Trophoblast cell (in vitro differentiated cells and primary cell): Measurements from ENCODE around the gene USP34.
A peak's percentile ranks its signal among the peaks of the same experiment; 100 is the strongest.

Source experiments
- DNase-seq, 2 donors: peaks; one replicate each; pipeline ENCODE4 v3.0.0-alpha.2; 2016
- H2AFZ ChIP-seq: 2 replicates; pipeline ENCODE4 v1.6.1; 2013; ENCODE audit warnings: low read length, moderate library complexity, mild to moderate bottlenecking; ENCODE audit not compliant: insufficient read depth, poor library complexity
- H2AK5ac ChIP-seq: 2 replicates; pipeline ENCODE4 v1.6.1; 2013; ENCODE audit warnings: mild to moderate bottlenecking, low read length
- H2BK120ac ChIP-seq: 2 replicates; pipeline ENCODE4 v1.6.1; 2013; ENCODE audit warnings: low read length, mild to moderate bottlenecking, moderate library complexity; ENCODE audit not compliant: insufficient read depth, poor library complexity
- H2BK12ac ChIP-seq: 2 replicates; pipeline ENCODE4 v1.6.1; 2013; ENCODE audit warnings: mild to moderate bottlenecking, low read length, moderate library complexity
- H2BK5ac ChIP-seq: 2 replicates; pipeline ENCODE4 v1.6.1; 2013; ENCODE audit warnings: low read length, low read depth, moderate library complexity, mild to moderate bottlenecking; ENCODE audit not compliant: poor library complexity
- H3K14ac ChIP-seq: 2 replicates; pipeline ENCODE4 v1.6.1; 2013; ENCODE audit warnings: mild to moderate bottlenecking, low read length
- H3K18ac ChIP-seq: 2 replicates; pipeline ENCODE4 v1.6.1; 2013; ENCODE audit warnings: mild to moderate bottlenecking, low read length
- H3K23ac ChIP-seq: 2 replicates; pipeline ENCODE4 v1.6.1; 2013; ENCODE audit warnings: low read length
- H3K27ac ChIP-seq: 2 replicates; pipeline ENCODE4 v1.5.1; 2013; ENCODE audit warnings: low read depth, mild to moderate bottlenecking, inconsistent platforms, low read length, moderate library complexity
- H3K27me3 ChIP-seq: 2 replicates; pipeline ENCODE4 v1.6.1; 2013; ENCODE audit warnings: inconsistent platforms, mild to moderate bottlenecking, low read length, moderate library complexity; ENCODE audit not compliant: insufficient read depth
- H3K36me3 ChIP-seq, 2 experiments: 1 replicate in 1 of 2; 2 replicates in 1 of 2; pipeline ENCODE4 v1.6.1; 2013; ENCODE audit warnings: low read length in 2 of 2, mild to moderate bottlenecking in 2 of 2, moderate library complexity in 1 of 2; ENCODE audit not compliant: insufficient read depth in 2 of 2, control insufficient read depth in 1 of 2
- H3K4ac ChIP-seq: 2 replicates; pipeline ENCODE4 v1.6.1; 2013; ENCODE audit warnings: low read depth, mild to moderate bottlenecking, low read length, moderate library complexity
- H3K4me1 ChIP-seq, 2 experiments: 1 replicate in 1 of 2; 2 replicates in 1 of 2; pipeline ENCODE4 v1.6.1; 2013; ENCODE audit warnings: low read length in 2 of 2, mild to moderate bottlenecking in 2 of 2, moderate library complexity in 1 of 2; ENCODE audit not compliant: insufficient read depth in 2 of 2, control insufficient read depth in 1 of 2
- H3K4me2 ChIP-seq: 2 replicates; pipeline ENCODE4 v1.6.1; 2013; ENCODE audit warnings: inconsistent platforms, mild to moderate bottlenecking, low read length, moderate library complexity
- H3K4me3 ChIP-seq: 2 replicates; pipeline ENCODE4 v1.5.1; 2013; ENCODE audit warnings: mild to moderate bottlenecking, low read depth, low read length, inconsistent platforms
- H3K79me1 ChIP-seq: one replicate; pipeline ENCODE4 v1.6.1; 2013; ENCODE audit warnings: low read length
- H3K79me2 ChIP-seq: 2 replicates; pipeline ENCODE4 v1.6.1; 2013; ENCODE audit warnings: low read length, mild to moderate bottlenecking; ENCODE audit not compliant: control insufficient read depth, insufficient read depth, poor library complexity
- H3K9ac ChIP-seq: 2 replicates; pipeline ENCODE4 v1.6.1; 2013; ENCODE audit warnings: mild to moderate bottlenecking, low read length
- H3K9me3 ChIP-seq: 2 replicates; pipeline ENCODE4 v1.6.1; 2013; ENCODE audit warnings: low read depth, mild to moderate bottlenecking, control low read depth, inconsistent platforms, low read length; ENCODE audit not compliant: insufficient read depth
- H4K12ac ChIP-seq: 2 replicates; pipeline ENCODE4 v1.6.1; 2013; ENCODE audit warnings: low read depth, mild to moderate bottlenecking, low read length, moderate library complexity
- H4K8ac ChIP-seq: 2 replicates; pipeline ENCODE4 v1.6.1; 2013; ENCODE audit warnings: low read depth, mild to moderate bottlenecking, low read length, moderate library complexity
- H4K91ac ChIP-seq: one replicate; pipeline ENCODE4 v1.6.1; 2013; ENCODE audit warnings: low read depth, mild to moderate bottlenecking, low read length, moderate library complexity
- WGBS: extraction: QIAGEN DNeasy Blood & Tissue Kit; methylation state at CpG from one replicate; pipeline ENCODE4 v1.1.7; 2013; ENCODE audit warnings: missing lambda C conversion rate; ENCODE audit not compliant: insufficient read length, insufficient coverage; ENCODE audit errors: extremely low coverage; 5-methylcytosine and 5-hydroxymethylcytosine counted together

The USP34 gene

DNA sequence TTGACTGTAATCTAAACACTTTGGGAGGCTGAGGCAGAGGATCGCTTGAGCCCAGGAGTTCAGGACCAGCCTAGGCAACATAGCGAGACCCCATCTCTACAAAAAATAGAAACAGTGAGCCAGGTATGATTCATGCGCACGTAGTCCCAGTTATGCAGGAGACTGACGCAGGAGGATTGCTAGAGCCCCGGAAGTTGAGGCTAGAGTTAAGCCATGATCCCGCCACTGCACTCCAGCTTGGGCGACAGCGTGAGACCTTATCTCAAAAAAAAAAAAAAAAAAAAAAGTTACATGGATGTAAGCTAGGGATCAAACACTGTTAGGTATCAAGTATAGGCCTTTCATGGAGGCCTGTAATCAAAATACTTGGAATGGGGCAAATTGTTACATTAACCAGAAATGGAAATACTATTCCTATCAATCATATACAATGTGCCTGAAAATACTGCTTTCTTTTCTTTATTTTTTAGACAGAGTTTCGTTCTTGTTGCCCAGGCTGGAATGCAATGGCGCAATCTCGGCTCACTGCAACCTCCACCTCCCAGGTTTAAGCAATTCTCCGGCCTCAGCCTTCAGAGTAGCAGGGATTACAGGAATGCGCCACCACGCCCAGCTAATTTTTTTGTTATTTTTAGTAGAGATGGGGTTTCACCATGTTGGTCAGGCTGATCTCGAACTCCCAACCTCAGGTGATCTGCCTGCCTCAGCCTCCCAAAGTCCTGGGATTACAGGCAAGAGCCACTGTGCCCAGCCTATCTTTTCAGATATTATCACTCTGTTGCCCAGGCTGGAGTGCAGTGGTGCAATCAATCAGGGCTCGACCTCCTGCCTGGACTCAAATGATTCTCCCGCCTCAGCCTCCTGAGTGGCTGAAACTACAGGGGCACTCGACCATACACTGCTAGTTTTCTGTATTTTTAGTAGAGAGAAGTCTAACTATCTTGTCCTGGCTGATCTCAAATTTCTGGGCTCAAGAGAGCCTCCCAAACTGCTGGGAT lies 40.1 kb upstream of the USP34 start:
- Histone ChIP-seq H3K79me2 (peaks cover 12% of the 10 kb centered on the region), H3K9me3 (no peaks in the 10 kb centered on the region)

DNA sequence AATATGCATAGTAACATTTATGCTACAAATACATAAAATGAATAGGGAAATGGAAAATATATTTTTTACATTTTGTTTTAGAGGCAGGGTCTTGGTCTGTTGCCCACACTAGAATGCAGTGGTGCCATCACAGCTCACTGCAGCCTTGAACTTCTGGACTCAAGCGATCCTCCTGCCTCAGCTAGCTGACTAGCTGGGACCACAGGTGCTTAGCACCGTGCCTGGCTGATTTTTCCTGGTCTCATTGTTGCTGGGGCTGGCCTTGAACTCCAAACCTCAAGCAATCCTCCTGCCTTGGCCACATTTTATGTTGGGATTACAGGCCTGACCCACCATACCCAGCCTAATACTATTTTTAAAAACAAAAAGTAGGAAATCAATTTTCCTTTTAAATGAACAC lies 34.1 kb upstream of the USP34 start:
- peaks cover 24 to 34% of the 10 kb centered on the region in 2 experiments for H3K36me3 ChIP-seq
- H3K23ac ChIP-seq, result no peak overlapping the region
- no peak overlapping the region for H2BK12ac ChIP-seq
- no peaks in the 10 kb centered on the region for H3K79me1 ChIP-seq
- no peaks in the 10 kb centered on the region for H3K27me3 ChIP-seq
- no peak overlapping the region for H4K8ac ChIP-seq
- H3K4ac ChIP-seq, result no peak overlapping the region
- no peak overlapping the region for H3K4me2 ChIP-seq
- DNase-seq, result no peak
- H3K14ac ChIP-seq, result no peak overlapping the region
- no peak overlapping the region for H3K4me3 ChIP-seq
- H2BK120ac ChIP-seq, result no peak overlapping the region
- no peak overlapping the region for H2AFZ ChIP-seq
- no peak overlapping the region for H4K91ac ChIP-seq
- no peaks in the 10 kb centered on the region for H3K9me3 ChIP-seq
- H3K4me1 ChIP-seq, result no peaks in the 10 kb centered on the region
- no peak overlapping the region for H2AK5ac ChIP-seq
- no CpG with 5 or more reads among the region's 2 CpGs for WGBS
- no peak overlapping the region for H3K27ac ChIP-seq
- no peak overlapping the region for H2BK5ac ChIP-seq
- no peak overlapping the region for H4K12ac ChIP-seq
- H3K79me2 ChIP-seq, result peaks cover 10% of the 10 kb centered on the region
- no peak overlapping the region for H3K18ac ChIP-seq
- H3K9ac ChIP-seq, result no peak overlapping the region

More for the DNA sequence above, 40.1 kb upstream of the USP34 start:
- H3K4me3 ChIP-seq, result no peak overlapping the region
- peaks cover 0 to 2% of the 10 kb centered on the region in 2 experiments for H3K4me1 ChIP-seq
- no peak overlapping the region for H3K23ac ChIP-seq
- peak overlapping the region; percentile 9 for H3K27ac ChIP-seq
- H2BK12ac ChIP-seq, result no peak overlapping the region
- H3K4me2 ChIP-seq, result no peak overlapping the region
- no peak overlapping the region for H4K12ac ChIP-seq
- H3K4ac ChIP-seq, result peak overlapping the region; percentile 58
- no peak overlapping the region for H2BK5ac ChIP-seq
- no peak overlapping the region for H3K9ac ChIP-seq
- no peak overlapping the region for H3K14ac ChIP-seq
- H3K27me3 ChIP-seq, result no peaks in the 10 kb centered on the region
- no peak overlapping the region for H2AFZ ChIP-seq
- DNase-seq, result peak; percentile 63 to 78
- H3K36me3 ChIP-seq, result peaks cover 34 to 46% of the 10 kb centered on the region in 2 experiments
- H2AK5ac ChIP-seq, result no peak overlapping the region
- no peak overlapping the region for H3K18ac ChIP-seq
- no CpG with 5 or more reads among the region's 19 CpGs for WGBS
- H3K79me1 ChIP-seq, result no peaks in the 10 kb centered on the region
- H4K8ac ChIP-seq, result peak overlapping the region; percentile 23
- H2BK120ac ChIP-seq, result no peak overlapping the region
- no peak overlapping the region for H4K91ac ChIP-seq

DNA sequence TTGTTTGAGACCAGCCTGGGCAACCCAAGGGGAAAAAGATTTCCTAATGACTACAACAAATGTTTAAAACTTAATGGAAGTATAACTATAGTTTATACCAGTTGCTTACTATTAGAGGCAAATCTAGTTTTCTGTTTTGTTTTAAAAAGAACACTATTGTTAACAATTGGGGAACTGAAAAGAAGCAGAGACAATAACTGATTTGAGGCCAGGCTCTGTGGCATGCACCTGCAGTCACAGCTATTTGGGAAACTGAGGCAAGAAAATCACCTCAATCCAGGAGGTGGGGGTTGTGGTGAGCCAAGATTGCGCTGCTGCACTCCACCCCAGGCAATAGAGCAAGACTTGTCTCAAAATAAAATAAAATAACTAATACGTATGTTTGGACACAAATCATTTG lies 28.2 kb upstream of the USP34 start:
- H2BK120ac ChIP-seq, result no peak overlapping the region
- no peak overlapping the region for H2AFZ ChIP-seq
- H3K4ac ChIP-seq, result no peak overlapping the region
- no CpG with 5 or more reads among the region's 2 CpGs for WGBS
- H4K8ac ChIP-seq, result no peak overlapping the region
- H4K12ac ChIP-seq, result peak overlapping the region; percentile 30
- no peak overlapping the region for H3K27ac ChIP-seq
- H3K9ac ChIP-seq, result no peak overlapping the region
- no peak overlapping the region for H2BK5ac ChIP-seq
- H3K23ac ChIP-seq, result no peak overlapping the region
- no peaks in the 10 kb centered on the region for H3K4me1 ChIP-seq
- no peaks in the 10 kb centered on the region for H3K9me3 ChIP-seq
- no peak overlapping the region for H3K4me3 ChIP-seq
- H3K14ac ChIP-seq, result no peak overlapping the region
- H3K79me2 ChIP-seq, result no peaks in the 10 kb centered on the region
- no peak overlapping the region for H2AK5ac ChIP-seq
- no peak for DNase-seq
- no peak overlapping the region for H3K4me2 ChIP-seq
- H4K91ac ChIP-seq, result no peak overlapping the region
- no peaks in the 10 kb centered on the region for H3K79me1 ChIP-seq
- no peak overlapping the region for H3K18ac ChIP-seq
- peaks cover 31 to 34% of the 10 kb centered on the region in 2 experiments for H3K36me3 ChIP-seq
- H3K27me3 ChIP-seq, result no peaks in the 10 kb centered on the region
- H2BK12ac ChIP-seq, result no peak overlapping the region

DNA sequence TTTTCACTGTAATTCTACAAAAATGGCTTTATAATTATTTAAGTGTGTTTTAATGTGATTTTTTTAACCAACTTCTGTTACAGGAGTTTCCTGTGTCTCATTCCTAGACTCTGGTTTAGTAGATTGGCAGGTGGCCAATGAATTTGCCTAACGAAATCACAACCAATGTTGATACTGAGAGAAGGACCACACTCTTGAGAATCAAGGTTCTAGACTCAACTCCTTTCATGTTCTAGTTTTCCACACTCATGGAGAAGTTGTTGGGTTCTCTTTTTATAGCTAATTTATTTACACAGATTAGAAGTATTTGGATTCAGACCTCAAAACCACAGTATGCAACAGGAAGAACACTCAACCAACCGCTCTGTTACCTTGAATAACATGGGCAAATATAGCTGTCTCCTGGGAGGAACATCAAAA lies 22.6 kb upstream of the USP34 start:
- Histone ChIP-seq H3K79me1 (no peaks in the 10 kb centered on the region), H3K4ac (no peak overlapping the region), H2AFZ (no peak overlapping the region), H2BK12ac (no peak overlapping the region), H4K8ac (no peak overlapping the region), H2BK5ac (no peak overlapping the region), H3K9me3 (no peaks in the 10 kb centered on the region), H3K4me3 (no peak overlapping the region), H2AK5ac (no peak overlapping the region), H3K27me3 (no peaks in the 10 kb centered on the region), H3K14ac (no peak overlapping the region), H3K36me3 (peaks cover 40 to 51% of the 10 kb centered on the region in 2 experiments), H3K4me1 (no peaks in the 10 kb centered on the region), H3K27ac (no peak overlapping the region), H4K91ac (no peak overlapping the region), H2BK120ac (no peak overlapping the region), H3K23ac (no peak overlapping the region), H3K9ac (no peak overlapping the region), H3K4me2 (no peak overlapping the region), H4K12ac (no peak overlapping the region), H3K79me2 (no peaks in the 10 kb centered on the region), H3K18ac (no peak overlapping the region)
- no CpG with 5 or more reads among the region's 2 CpGs for WGBS
- no peak for DNase-seq
